Activated CD4-positive, alpha-beta T cell treated with anti-CD3 and anti-CD28 coated beads for 4 hours (primary cell): ENCODE measurements around the gene SLC27A5.
"Not testable (repeated sequence)": the region's sequence is repeated elsewhere in the genome, so short reads cannot be mapped to it uniquely, and the experiment has no call there.

Experiments
- DNase-seq, 2 donors: peaks; one replicate each; pipeline ENCODE4 v3.0.0-alpha.2; 2020

SLC27A5 gene

GRCh38 chr19:58549664-58550361 lies 38.0 kb upstream of the SLC27A5 start:
- no peak for DNase-seq

DNA sequence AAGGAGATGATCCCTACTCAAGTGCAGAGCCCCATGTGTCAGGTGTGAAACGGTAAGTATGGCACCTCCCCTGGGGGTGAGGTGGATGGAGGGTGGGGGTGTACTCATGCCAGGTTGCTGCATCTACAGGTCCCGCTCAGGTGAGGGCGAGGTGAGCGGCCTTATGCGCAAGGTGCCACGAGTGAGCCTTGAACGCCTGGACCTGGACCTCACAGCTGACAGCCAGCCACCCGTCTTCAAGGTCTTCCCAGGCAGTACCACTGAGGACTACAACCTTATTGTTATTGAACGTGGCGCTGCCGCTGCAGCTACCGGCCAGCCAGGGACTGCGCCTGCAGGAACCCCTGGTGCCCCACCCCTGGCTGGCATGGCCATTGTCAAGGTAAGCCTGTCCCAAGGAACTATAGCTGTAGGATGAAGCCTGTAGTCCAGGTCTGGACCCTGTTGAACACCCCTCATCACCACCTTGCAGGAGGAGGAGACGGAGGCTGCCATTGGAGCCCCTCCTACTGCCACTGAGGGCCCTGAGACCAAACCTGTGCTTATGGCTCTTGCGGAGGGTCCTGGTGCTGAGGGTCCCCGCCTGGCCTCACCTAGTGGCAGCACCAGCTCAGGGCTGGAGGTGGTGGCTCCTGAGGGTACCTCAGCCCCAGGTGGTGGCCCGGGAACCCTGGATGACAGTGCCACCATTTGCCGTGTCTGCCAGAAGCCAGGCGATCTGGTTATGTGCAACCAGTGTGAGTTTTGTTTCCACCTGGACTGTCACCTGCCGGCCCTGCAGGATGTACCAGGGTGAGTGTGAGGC lies 37.3 kb upstream of the SLC27A5 start:
- DNase-seq = no peak

GRCh38 chr19:58547323-58548312 lies 35.8 kb upstream of the SLC27A5 start:
- DNase-seq = no peak

DNA sequence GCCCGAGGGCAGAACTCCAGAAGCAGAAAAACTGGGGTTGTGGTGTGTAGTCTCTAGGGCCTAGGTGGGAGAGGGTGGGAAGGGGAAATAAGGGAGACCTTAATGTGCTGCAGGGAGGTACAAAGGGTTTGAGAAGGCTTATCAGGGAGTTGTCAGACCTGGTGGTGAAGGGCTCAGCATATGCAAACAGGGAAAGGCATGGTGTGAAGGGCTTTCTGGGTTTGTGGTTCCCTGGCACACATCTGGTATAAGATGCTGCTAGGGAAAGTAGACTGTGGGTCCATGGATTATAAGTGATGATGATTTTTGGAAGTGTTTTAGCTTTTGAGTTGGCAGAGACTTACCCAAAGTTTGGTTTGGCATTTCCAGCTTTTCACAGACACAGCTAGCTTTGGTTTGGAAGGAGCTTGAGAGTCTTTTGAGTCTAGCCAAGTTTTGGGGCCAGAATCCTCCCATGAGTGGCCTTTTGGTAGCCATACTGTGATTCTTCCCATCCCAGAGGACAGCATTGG lies 34.3 kb upstream of the SLC27A5 start:
- DNase-seq = no peak

- DNase-seq = no peak
Measured at GRCh38 chr19:58545286-58546018, 33.7 kb upstream of the SLC27A5 start.

DNA sequence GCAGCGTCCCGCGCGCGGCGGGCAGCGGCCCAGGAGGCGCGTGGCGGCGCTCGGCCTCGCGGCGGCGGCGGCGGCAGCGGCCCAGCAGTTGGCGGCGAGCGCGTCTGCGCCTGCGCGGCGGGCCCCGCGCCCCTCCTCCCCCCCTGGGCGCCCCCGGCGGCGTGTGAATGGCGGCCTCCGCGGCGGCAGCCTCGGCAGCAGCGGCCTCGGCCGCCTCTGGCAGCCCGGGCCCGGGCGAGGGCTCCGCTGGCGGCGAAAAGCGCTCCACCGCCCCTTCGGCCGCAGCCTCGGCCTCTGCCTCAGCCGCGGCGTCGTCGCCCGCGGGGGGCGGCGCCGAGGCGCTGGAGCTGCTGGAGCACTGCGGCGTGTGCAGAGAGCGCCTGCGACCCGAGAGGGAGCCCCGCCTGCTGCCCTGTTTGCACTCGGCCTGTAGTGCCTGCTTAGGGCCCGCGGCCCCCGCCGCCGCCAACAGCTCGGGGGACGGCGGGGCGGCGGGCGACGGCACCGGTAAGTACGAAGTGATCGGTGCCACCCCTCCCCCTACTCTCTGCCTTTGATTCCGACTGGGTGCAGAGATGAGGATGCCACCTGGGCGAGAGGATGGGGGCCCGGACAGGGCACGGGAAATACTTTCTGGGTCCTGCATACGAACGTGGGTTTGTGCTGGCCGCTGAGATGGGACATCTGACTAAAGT lies 32.9 kb upstream of the SLC27A5 start:
- DNase-seq = peak in 1 of 2 donors; percentile 72

DNA sequence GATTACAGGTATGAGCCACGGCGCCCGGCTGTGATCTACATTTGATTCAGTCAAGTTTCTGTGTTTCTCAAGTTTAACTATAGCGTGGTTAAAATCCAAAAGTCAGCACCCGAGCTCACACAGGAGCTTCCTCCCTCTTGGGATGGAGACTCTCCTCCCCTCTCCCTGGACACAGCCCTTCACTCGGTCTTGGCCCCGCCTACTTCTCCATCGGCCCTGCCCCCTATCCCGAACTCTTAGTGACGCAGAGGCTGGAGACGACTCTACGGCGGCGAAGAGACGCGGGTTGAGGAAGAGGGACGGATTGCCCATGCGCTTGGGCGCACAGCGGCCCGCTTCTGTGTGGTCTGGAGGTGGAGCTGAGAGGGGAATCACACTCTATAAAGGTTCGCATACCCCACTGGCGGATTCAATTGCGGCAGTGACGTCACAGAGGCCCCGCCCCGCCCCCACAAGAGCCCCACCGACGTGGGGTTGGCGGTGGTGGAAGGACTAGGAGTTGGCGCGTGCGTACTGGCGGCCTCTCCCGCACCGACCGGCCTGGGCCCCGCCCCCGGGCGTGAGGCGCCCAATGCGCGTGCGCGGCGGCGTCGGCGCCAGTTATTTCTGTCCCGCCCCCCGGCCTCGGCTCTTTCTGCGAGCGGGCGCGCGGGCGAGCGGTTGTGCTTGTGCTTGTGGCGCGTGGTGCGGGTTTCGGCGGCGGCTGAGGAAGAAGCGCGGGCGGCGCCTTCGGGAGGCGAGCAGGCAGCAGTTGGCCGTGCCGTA lies 32.2 kb upstream of the SLC27A5 start, which contains the start of gene TRIM28:
Gene TRIM28 (plus strand): TSS at position 239 of the 765 bp plus-strand sequence. CDS start 694 bp downstream, outside the sequence.
- DNase-seq = peak; percentile 100

DNA sequence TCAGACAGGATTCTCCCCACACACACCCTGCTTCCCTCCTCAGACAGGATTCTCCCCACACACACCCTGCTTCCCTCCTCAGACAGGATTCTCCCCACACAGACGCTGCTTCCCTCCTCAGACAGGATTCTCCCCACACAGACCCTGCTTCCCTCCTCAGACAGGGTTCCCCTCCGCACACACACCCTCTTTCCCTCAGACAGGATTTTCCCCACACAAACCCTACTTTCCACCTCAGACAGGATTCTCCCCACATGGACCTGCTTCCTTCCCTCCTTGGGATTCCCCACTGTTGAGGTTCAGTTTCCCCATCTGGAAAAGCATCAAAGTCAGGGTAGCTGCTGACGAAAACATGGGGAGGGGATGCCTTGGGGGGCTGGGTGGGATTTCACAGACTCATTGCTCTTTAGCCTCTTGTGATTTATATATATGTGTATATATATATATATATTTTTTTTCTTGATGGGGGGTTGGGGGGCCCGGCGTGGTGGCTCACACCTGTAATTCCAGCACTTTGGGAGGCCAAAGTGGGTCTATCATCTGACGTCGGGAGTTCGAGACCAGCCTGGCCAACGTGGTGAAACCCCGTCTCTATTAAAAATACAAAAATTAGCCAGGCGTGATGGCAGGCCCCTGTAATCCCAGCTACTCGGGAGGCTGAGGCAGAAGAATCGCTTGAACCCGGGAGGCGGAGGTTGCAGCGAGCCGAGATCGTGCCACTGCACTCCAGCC lies 31.0 kb upstream of the SLC27A5 start:
- not testable (repeated sequence) for DNase-seq

- not testable (repeated sequence) for DNase-seq
Measured at GRCh38 chr19:58539169-58539559, 27.4 kb upstream of the SLC27A5 start.

DNA sequence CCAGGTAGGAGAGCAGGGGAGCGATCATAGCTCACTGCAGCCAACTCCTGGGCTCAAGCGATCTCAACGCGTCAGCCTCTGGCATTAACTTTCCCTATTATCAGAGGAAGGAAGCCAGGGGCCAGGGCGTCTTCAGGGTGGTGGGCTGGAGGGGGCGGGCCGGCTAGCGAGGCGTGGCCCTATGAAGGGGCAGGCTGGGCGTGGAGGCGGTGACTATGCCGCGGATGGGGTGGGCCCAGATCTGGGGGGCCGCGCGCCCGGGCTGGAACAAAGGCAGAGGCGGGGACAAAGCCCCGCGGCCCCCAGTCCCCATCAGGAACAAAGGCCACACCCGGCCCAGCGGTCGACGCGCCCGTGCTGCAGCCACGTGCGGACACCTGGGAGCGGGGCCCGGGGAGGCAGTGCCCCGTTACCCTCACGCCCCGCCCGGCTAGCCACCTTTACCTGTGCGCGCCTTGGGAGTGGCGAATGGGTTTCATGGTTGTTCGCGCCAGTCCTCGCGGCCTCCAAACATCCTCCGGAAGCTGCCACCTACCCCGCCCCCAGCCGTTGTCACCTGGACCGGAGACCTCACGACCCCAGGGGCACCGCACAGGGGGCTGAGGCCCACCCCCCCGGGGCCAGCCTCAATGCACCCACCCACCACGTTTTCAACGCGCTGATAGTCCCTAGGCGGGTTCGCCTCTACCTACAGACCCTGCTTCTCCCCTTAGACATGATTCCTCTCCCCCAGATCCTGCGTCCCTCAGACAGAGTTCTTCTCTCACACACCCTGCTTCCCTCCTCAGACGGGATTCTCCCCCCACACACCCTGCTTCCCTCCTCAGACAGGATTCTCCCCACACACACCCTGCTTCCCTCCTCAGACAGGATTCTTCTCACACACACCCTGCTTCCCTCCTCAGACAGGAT lies 26.7 kb upstream of the SLC27A5 start:
- no peak for DNase-seq

- no peak for DNase-seq
Measured at GRCh38 chr19:58536852-58537798, 25.3 kb upstream of the SLC27A5 start.

GRCh38 chr19:58535857-58536256 lies 24.1 kb upstream of the SLC27A5 start:
- DNase-seq = no peak

DNA sequence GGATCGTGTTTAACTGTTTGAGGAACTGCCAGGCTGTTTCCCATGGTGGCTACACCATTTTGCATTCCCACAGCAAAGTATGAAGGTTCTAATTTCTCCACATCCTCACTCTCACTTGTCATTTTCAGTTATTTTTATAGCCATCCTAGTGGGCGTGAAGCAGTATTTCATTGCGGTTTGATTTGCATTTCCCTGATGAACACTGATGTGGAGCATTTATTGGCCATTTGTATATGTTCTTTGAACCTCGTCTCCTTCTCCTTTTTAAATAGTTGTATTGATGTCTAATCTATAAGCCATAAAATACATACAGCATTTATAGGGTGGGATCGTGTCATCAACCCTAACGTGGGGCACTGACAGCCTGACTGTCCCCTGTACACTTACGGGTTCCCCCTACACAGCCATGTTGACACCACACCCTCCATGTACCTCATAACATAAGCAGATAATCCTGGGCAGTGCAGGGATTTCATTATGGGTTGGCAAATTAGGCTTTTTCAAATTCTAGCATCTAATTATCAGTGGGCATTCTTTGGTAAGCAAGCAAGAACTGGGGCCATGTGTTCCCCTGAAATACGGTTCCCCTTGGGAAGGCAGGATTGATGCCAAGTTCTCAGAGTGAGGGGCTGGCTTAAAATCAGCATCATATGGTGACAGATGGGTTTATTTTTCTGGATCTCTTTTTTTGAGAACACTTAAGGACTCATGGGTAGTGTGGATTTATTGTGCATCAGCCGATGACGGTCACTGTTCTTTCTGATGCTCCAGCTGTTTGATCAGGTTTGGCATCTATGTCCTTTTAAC lies 19.4 kb upstream of the SLC27A5 start:
- no peak for DNase-seq

DNA sequence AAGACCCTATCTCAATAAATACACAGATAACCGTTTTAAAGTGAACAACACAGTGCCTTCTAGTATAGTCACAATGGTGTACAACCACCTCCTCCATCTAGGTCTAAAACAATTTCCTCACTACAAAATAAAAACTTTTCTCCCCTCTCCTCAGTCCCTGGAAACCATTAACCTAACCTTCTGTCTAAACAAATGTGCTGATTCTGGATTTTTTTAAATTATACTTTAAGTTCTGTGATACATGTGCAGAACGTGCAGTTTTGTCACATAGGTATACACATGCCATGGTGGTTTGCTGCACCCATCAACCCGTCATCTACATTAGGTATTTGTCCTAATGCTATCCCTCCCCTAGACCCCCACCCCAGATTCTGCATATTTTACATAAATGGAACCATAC lies 17.6 kb upstream of the SLC27A5 start:
- no peak for DNase-seq

DNA sequence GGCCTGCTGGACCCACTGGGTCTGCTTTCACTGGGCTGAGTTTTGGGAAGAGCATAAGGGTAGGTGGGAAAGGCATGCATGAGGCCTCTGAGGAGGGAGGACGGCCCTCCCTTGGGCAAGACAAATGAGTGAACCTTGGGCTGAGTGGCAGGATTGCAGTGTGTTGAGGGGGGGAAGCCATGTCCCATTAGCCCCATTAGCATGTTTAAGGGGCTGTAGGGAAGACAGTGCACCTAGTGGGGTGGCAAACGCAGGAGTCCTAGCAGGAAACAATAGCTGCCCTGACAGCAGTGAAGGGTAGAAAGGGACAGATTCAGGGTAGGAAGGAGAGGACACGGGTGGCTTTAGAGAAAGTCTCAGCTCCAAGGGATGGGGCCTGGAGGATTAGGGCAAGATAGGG lies 10.9 kb upstream of the SLC27A5 start:
- DNase-seq = no peak

GRCh38 chr19:58521651-58522050 lies 9.9 kb upstream of the SLC27A5 start:
- no peak for DNase-seq

DNA sequence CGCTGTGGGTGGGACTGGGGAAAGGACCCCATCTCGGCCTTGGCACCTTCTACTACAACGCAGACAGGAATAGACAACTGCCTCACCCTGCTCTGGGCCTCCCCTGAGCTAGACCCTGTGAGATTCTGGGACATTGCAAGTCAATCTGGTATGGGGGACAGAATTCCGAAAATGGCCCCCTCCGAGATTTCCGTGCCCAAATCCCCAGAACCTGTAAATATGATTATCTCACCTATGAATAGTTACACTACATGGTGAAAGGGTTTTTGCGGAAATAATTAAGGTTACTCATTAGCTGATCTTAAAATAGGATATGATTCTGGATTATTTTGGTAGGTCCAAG lies 8.4 kb upstream of the SLC27A5 start:
- DNase-seq = no peak
